IMR-90 (cell line): ENCODE data around the gene TEX52. TPM values are rescaled to one million over a fixed set of nuclear protein-coding genes. Genes with fewer than 3 reads are reported as not detected.
A peak's percentile ranks its signal among the peaks of the same experiment; 100 is the strongest.

Experiments
- ATAC-seq: fragments of 200-7000 bp; cut with Tn5 transposase; 2 replicates; pipeline ENCODE4 v1.9.1; 2020; ENCODE audit warnings: low read depth, mild to moderate bottlenecking, moderate library complexity
- BruUV-seq: library from RNA; stranded (reverse); fragments of 400-500 nt; replicated peaks from 2 replicates; lab custom pipeline; 2021; lab: Mats Ljungman, UMichigan
- CTCF ChIA-PET: fragments of 300-600 bp; formaldehyde crosslinking; extraction: SDS; loops from one replicate; lab custom pipeline; 2021; ENCODE audit warnings: antibody characterized with exemption; lab: Yijun Ruan, JAX
- POLR2A ChIA-PET: fragments of 300-600 bp; sonication (Branson Sonifier 250); formaldehyde crosslinking; loops from one replicate; lab custom pipeline; 2022; ENCODE audit warnings: antibody characterized with exemption; ENCODE audit not compliant: unreplicated experiment; lab: Charles Lee
- DNase-seq: peaks from one replicate; pipeline ENCODE4 v3.0.0; 2013
- H2AFZ ChIP-seq: replicated peaks from 2 replicates; pipeline ENCODE3; 2013; ENCODE audit warnings: low read length, mild to moderate bottlenecking; ENCODE audit not compliant: poor library complexity
- H2AK5ac ChIP-seq: 2 replicates; pipeline ENCODE4 v1.6.1; 2013; ENCODE audit warnings: low read depth, low read length, inconsistent platforms
- H2AK9ac ChIP-seq: replicated peaks from 2 replicates; pipeline ENCODE3; 2013; ENCODE audit warnings: mild to moderate bottlenecking, low read depth, low read length, moderate library complexity; ENCODE audit not compliant: poor library complexity
- H2BK120ac ChIP-seq: 2 replicates; pipeline ENCODE4 v1.6.1; 2013; ENCODE audit warnings: low read depth, low read length, inconsistent platforms
- H2BK15ac ChIP-seq: 3 replicates; pipeline ENCODE4 v1.6.1; 2013; ENCODE audit warnings: low read depth, low read length, inconsistent platforms
- H2BK20ac ChIP-seq: 2 replicates; pipeline ENCODE4 v1.6.1; 2013; ENCODE audit warnings: low read depth, mild to moderate bottlenecking, inconsistent platforms, low read length, moderate library complexity
- H2BK5ac ChIP-seq: 2 replicates; pipeline ENCODE4 v1.6.1; 2013; ENCODE audit warnings: mild to moderate bottlenecking, low read depth, low read length, inconsistent platforms; ENCODE audit not compliant: poor library complexity, severe bottlenecking
- H3K14ac ChIP-seq: replicated peaks from 2 replicates; pipeline ENCODE4 v1.6.1; 2013; ENCODE audit warnings: low read depth, low read length, inconsistent platforms
- H3K18ac ChIP-seq: 2 replicates; pipeline ENCODE4 v1.6.1; 2013; ENCODE audit warnings: low read depth, low read length, control low read depth
- H3K23ac ChIP-seq: 2 replicates; pipeline ENCODE4 v1.6.1; 2013; ENCODE audit warnings: low read depth, low read length, inconsistent platforms
- H3K27ac ChIP-seq: 2 replicates; pipeline ENCODE4 v1.5.1; 2013; ENCODE audit warnings: mild to moderate bottlenecking, control low read depth, low read length; ENCODE audit not compliant: insufficient read depth
- H3K27me3 ChIP-seq: 2 replicates; pipeline ENCODE4 v1.6.1; 2013; ENCODE audit warnings: low read length; ENCODE audit not compliant: control insufficient read depth, insufficient read depth
- H3K36me3 ChIP-seq: 2 replicates; pipeline ENCODE4 v1.6.1; 2013; ENCODE audit warnings: low read length, mixed read lengths; ENCODE audit not compliant: control insufficient read depth, insufficient read depth
- H3K4ac ChIP-seq: 2 replicates; pipeline ENCODE4 v1.6.1; 2013; ENCODE audit warnings: low read depth, low read length, inconsistent platforms
- H3K4me1 ChIP-seq: 2 replicates; pipeline ENCODE4 v1.6.1; 2013; ENCODE audit warnings: low read length, mixed read lengths; ENCODE audit not compliant: control insufficient read depth, insufficient read depth
- H3K4me2 ChIP-seq: 2 replicates; pipeline ENCODE4 v1.6.1; 2013; ENCODE audit warnings: low read depth, mild to moderate bottlenecking, control low read depth, low read length, moderate library complexity
- H3K4me3 ChIP-seq: 2 replicates; pipeline ENCODE4 v1.5.1; 2013; ENCODE audit warnings: low read depth, mild to moderate bottlenecking, control low read depth, low read length, moderate library complexity; ENCODE audit not compliant: insufficient read depth
- H3K56ac ChIP-seq: 2 replicates; pipeline ENCODE4 v1.6.1; 2013; ENCODE audit warnings: low read length, inconsistent platforms; ENCODE audit not compliant: insufficient read depth; ENCODE audit errors: extremely low read depth
- H3K79me1 ChIP-seq, 2 experiments: 2 replicates each; pipeline ENCODE4 v1.6.1; 2013; ENCODE audit warnings: low read length in 2 of 2, inconsistent platforms in 1 of 2, low read depth in 1 of 2
- H3K9ac ChIP-seq: 2 replicates; pipeline ENCODE4 v1.6.1; 2013; ENCODE audit warnings: low read depth, low read length, control low read depth
- H3K9me1 ChIP-seq: 2 replicates; pipeline ENCODE4 v1.6.1; 2013; ENCODE audit warnings: low read length, inconsistent platforms; ENCODE audit not compliant: insufficient read depth
- H3K9me3 ChIP-seq: 2 replicates; pipeline ENCODE4 v1.6.1; 2013; ENCODE audit warnings: low read length; ENCODE audit not compliant: control insufficient read depth, insufficient read depth
- H4K20me1 ChIP-seq: 2 replicates; pipeline ENCODE4 v1.6.1; 2013; ENCODE audit warnings: low read length, inconsistent platforms; ENCODE audit not compliant: insufficient read depth
- H4K5ac ChIP-seq: 2 replicates; pipeline ENCODE4 v1.6.1; 2013; ENCODE audit warnings: mild to moderate bottlenecking, low read depth, low read length, control low read depth
- H4K8ac ChIP-seq, 2 experiments: 2 replicates each; pipeline ENCODE4 v1.6.1; 2013; ENCODE audit warnings: low read depth in 2 of 2, low read length in 2 of 2, control low read depth in 1 of 2, inconsistent platforms in 1 of 2
- H4K91ac ChIP-seq: 2 replicates; pipeline ENCODE4 v1.6.1; 2013; ENCODE audit warnings: low read depth, low read length, inconsistent platforms; ENCODE audit not compliant: insufficient read depth
- BHLHE40 ChIP-seq: fragments of 150-350 bp; IDR thresholded peaks from 2 replicates; pipeline ENCODE4 v1.6.1; 2016; ENCODE audit warnings: mild to moderate bottlenecking, low read depth, low read length
- CHD1 ChIP-seq: IDR thresholded peaks from 2 replicates; pipeline ENCODE4 v1.6.1; 2012; ENCODE audit warnings: low read depth, low read length, improper control_type of control experiment
- CTCF ChIP-seq: conservative IDR thresholded peaks from 2 replicates; pipeline ENCODE4 v1.5.1; 2012; ENCODE audit warnings: mild to moderate bottlenecking, low read depth, low read length, improper control_type of control experiment
- MAFK ChIP-seq: IDR thresholded peaks from 2 replicates; pipeline ENCODE4 v1.6.1; 2012; ENCODE audit warnings: low read depth, low read length, improper control_type of control experiment
- MAZ ChIP-seq: IDR thresholded peaks from 2 replicates; pipeline ENCODE4 v1.6.1; 2012; ENCODE audit warnings: low read depth, mild to moderate bottlenecking, low read length, improper control_type of control experiment, moderate library complexity, borderline replicate concordance
- MXI1 ChIP-seq: IDR thresholded peaks from 2 replicates; pipeline ENCODE4 v1.6.1; 2012; ENCODE audit warnings: low read depth, mild to moderate bottlenecking, low read length, moderate library complexity, borderline replicate concordance
- NFE2L2 ChIP-seq: fragments of 150-350 bp; IDR thresholded peaks from 2 replicates; pipeline ENCODE4 v1.6.1; 2016; ENCODE audit warnings: low read depth, mild to moderate bottlenecking, low read length
- RAD21 ChIP-seq: IDR thresholded peaks from 2 replicates; pipeline ENCODE4 v1.6.1; 2012; ENCODE audit warnings: low read length, improper control_type of control experiment
- RFX5 ChIP-seq: IDR thresholded peaks from 2 replicates; pipeline ENCODE4 v1.8.0; 2012; ENCODE audit warnings: low read depth, mild to moderate bottlenecking, low read length, moderate library complexity
- SMC3 ChIP-seq: fragments of 150-350 bp; IDR thresholded peaks from 2 replicates; pipeline ENCODE4 v1.6.1; 2016; ENCODE audit warnings: low read depth, mild to moderate bottlenecking, antibody characterized with exemption, low read length, moderate library complexity
- WGBS, 2 experiments: methylation state at CpG; one replicate each; pipeline versions ENCODE4 v1.1.5 to v1.1.7; 2013; ENCODE audit warnings: missing lambda C conversion rate in 2 of 2; ENCODE audit not compliant: insufficient read length in 1 of 2; ENCODE audit errors: extremely low coverage in 2 of 2; 5-methylcytosine and 5-hydroxymethylcytosine counted together
- dilution Hi-C: fragments of 300-500 bp; cut with HindIII; formaldehyde crosslinking; loops from one replicate; pipeline ENCODE4 v1.14.3; 2018; ENCODE audit warnings: low sequenced_read_pairs; ENCODE audit not compliant: unreplicated experiment
- in situ Hi-C: fragments of 300-500 bp; cut with MboI; formaldehyde crosslinking; loops from 3 replicates; pipeline ENCODE4 v1.14.3; 2019; ENCODE audit warnings: low sequenced_read_pairs, inconsistent platforms, mixed read lengths
- intact Hi-C: fragments of 100-400 bp; cut with micrococcal nuclease; formaldehyde crosslinking; loops from 2 replicates; pipeline ENCODE4 v1.10.0; 2022
- polyA plus RNA-seq, 3 experiments: library from polyadenylated mRNA; depleted of rRNA; stranded (reverse); fragments of >200 nt; gene quantifications; 2 replicates each; pipeline ENCODE4 v1.2.3, GENCODE V29; 2012; ENCODE audit warnings: low replicate concordance in 1 of 3
- total RNA-seq: library from RNA; depleted of rRNA; stranded (reverse); fragments of >200 nt; gene quantifications from 2 replicates; pipeline ENCODE4 v1.2.3, GENCODE V29; 2012
- TF ChIP-seq, protein P1 (sequence below): fragments of 150-350 bp; IDR thresholded peaks from 2 replicates; pipeline ENCODE4 v1.6.1; 2016; ENCODE audit warnings: low read depth, mild to moderate bottlenecking, low read length, moderate library complexity, borderline replicate concordance
- TF ChIP-seq, protein P2 (sequence below): fragments of 150-350 bp; IDR thresholded peaks from 2 replicates; pipeline ENCODE4 v1.6.1; 2017; ENCODE audit warnings: mild to moderate bottlenecking, antibody characterized with exemption, low read length, low read depth

TEX52 gene
- total and polyA plus RNA-seq, 2 of the 4 experiments (the other 2 are of a cell fraction): not detected

- peak within 1 kb of the TSS; percentile 96 for H2AK9ac ChIP-seq
- H3K56ac ChIP-seq: peak within 1 kb of the TSS; percentile 93
- peak within 1 kb of the TSS; percentile 92 for H3K27ac ChIP-seq
- 0 out of 2 replicates have a peak, but pooled peaks cover 5% of the 10 kb centered on the region for H3K9me1 ChIP-seq
- no peaks in the 10 kb centered on the region for H3K9me3 ChIP-seq
- peak within 1 kb of the TSS; percentile 77 for H3K4me2 ChIP-seq
- 0% methylated on average over 22 of the region's 48 CpGs; no CpG with 5 or more reads in 1 of the 2 experiments for WGBS, 2 experiments
- POLR2A ChIA-PET: interaction anchor here (0.6 kb wide), 1 partner anchor 130 kb away, joined by 4 read pairs; no protein-coding TSS in a partner anchor
- H2BK15ac ChIP-seq: no peak within 1 kb of the TSS; the same call in 2 of the 3 replicates
- peak within 1 kb of the TSS; percentile 96 for H3K23ac ChIP-seq
- H4K20me1 ChIP-seq: peaks cover 6% of the 10 kb centered on the region; the same call in 1 of the 2 replicates
- H3K4me1 ChIP-seq: no peaks in the 10 kb centered on the region
- H2BK120ac ChIP-seq: peak within 1 kb of the TSS; percentile 82
- dilution Hi-C loops (no loop called here), in situ Hi-C loops (no loop called here), intact Hi-C loops (loop anchor here (1.0 kb wide), 1 partner anchor 72 kb away; no protein-coding TSS in a partner anchor)
- peaks cover 3% of the 10 kb centered on the region for H3K36me3 ChIP-seq
- CTCF ChIA-PET: interaction anchor here (0.7 to 1.3 kb wide), 4 partner anchors 29 to 133 kb away, joined by 3 to 4 read pairs (median 4); no protein-coding TSS in a partner anchor
- BruUV-seq: TSS peak; percentile 69
- H4K91ac ChIP-seq: peak within 1 kb of the TSS; percentile 97
- H4K8ac ChIP-seq: peak within 1 kb of the TSS; percentile 69 to 99
- peak within 1 kb of the TSS; percentile 97 for H3K4ac ChIP-seq
- H3K18ac ChIP-seq: peak within 1 kb of the TSS; percentile 93
- H2AFZ ChIP-seq: peak within 1 kb of the TSS; percentile 100
- H4K5ac ChIP-seq: peak within 1 kb of the TSS; percentile 95
- DNase-seq: peak; percentile 98
- peak within 1 kb of the TSS; percentile 96 for H2AK5ac ChIP-seq
- peak within 1 kb of the TSS; percentile 99 for H3K14ac ChIP-seq
- H3K4me3 ChIP-seq: peak within 1 kb of the TSS; percentile 61
- peak; percentile 98 for ATAC-seq
- peak within 1 kb of the TSS; percentile 95 for H3K9ac ChIP-seq
- H2BK5ac ChIP-seq: peak within 1 kb of the TSS; percentile 93
- no peaks in the 10 kb centered on the region for H3K27me3 ChIP-seq
- H3K79me1 ChIP-seq: peaks cover 11 to 29% of the 10 kb centered on the region in 2 experiments
- peak within 1 kb of the TSS; percentile 39; the same call in 1 of the 2 replicates for H2BK20ac ChIP-seq
- TF ChIP-seq RFX5: no peak
- TF ChIP-seq, protein P1, sequence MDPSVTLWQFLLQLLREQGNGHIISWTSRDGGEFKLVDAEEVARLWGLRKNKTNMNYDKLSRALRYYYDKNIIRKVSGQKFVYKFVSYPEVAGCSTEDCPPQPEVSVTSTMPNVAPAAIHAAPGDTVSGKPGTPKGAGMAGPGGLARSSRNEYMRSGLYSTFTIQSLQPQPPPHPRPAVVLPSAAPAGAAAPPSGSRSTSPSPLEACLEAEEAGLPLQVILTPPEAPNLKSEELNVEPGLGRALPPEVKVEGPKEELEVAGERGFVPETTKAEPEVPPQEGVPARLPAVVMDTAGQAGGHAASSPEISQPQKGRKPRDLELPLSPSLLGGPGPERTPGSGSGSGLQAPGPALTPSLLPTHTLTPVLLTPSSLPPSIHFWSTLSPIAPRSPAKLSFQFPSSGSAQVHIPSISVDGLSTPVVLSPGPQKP: no peak
- no peak for TF ChIP-seq NFE2L2
- TF ChIP-seq SMC3: no peak
- peak; percentile 98 for TF ChIP-seq BHLHE40
- TF ChIP-seq CTCF: no peak
- no peak for TF ChIP-seq MAFK
- TF ChIP-seq MXI1: peak; percentile 81
- TF ChIP-seq, protein P2, sequence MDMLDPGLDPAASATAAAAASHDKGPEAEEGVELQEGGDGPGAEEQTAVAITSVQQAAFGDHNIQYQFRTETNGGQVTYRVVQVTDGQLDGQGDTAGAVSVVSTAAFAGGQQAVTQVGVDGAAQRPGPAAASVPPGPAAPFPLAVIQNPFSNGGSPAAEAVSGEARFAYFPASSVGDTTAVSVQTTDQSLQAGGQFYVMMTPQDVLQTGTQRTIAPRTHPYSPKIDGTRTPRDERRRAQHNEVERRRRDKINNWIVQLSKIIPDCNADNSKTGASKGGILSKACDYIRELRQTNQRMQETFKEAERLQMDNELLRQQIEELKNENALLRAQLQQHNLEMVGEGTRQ: peak; percentile 92
- 0 out of 2 replicates have a peak, but pooled peaks have one; percentile 15 for TF ChIP-seq CHD1
- TF ChIP-seq RAD21: no peak
- peak; percentile 42; the same call in 1 of the 2 replicates for TF ChIP-seq MAZ
Measured at GRCh38 chr12:2812290-2813213, 44.3 kb downstream of the TEX52 start, which contains the start of gene ITFG2. ITFG2 (plus strand) TSS chr12:2812668; CDS start chr12:2812761, 93 bp downstream.
